ENCODE data around the gene PRKCE. TPM values are rescaled to one million over a fixed set of nuclear protein-coding genes. Genes with fewer than 3 reads are reported as not detected.
A peak's percentile ranks its signal among the peaks of the same experiment; 100 is the strongest.

Gene PRKCE
- total and polyA plus RNA-seq, 2 donors (not counting 1 experiment from before 2014, with no cell fraction given): 23.6 to 271 TPM

DNA sequence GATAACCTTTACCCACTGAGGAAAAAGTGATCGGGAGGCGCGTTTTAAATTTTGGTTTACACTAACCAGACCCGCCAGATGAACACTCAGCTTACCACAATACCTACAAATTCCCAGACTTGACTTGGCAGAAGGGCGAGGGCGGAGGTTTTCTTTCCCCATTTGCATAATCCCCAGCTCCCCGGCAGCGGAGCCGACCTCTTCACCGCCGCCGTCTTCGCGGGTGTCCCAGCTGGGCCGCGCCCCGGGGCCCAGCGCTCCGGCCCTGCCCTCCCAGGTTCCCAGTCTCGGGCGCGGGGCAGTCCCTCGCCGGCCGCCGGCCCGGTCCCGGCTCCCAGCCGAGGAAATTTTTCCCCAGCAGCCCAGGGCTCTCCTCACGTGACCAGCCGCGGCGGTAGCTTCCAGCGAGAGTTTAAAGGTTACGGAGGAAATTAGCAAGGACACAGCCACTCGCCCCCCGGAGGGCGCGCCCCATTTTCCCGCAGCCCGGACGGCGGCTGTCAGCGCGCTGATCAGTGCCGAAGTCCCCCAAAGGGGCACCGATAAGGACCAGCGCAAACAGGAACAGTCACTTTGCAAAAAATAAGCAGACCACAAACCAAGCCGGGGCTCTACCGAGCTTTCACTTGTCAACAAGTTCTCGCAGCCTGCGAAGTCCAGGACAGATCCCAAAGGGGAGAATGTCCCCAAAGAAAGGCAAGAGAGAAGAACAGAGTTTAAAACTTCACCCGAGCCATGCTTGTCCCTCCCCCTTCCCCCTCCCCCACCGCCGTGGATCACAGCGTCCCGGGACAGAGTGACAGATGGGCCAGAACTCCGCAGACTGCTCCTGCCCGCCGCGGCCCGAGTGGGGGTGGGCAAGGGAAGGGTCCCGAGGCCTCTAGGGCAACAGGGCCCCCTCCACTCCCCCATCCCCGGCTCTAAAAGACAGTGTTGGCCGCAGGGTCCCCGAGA, 1.3 kb upstream of the PRKCE start:
- TF ChIP-seq, protein P1, sequence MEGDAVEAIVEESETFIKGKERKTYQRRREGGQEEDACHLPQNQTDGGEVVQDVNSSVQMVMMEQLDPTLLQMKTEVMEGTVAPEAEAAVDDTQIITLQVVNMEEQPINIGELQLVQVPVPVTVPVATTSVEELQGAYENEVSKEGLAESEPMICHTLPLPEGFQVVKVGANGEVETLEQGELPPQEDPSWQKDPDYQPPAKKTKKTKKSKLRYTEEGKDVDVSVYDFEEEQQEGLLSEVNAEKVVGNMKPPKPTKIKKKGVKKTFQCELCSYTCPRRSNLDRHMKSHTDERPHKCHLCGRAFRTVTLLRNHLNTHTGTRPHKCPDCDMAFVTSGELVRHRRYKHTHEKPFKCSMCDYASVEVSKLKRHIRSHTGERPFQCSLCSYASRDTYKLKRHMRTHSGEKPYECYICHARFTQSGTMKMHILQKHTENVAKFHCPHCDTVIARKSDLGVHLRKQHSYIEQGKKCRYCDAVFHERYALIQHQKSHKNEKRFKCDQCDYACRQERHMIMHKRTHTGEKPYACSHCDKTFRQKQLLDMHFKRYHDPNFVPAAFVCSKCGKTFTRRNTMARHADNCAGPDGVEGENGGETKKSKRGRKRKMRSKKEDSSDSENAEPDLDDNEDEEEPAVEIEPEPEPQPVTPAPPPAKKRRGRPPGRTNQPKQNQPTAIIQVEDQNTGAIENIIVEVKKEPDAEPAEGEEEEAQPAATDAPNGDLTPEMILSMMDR (IDR thresholded peaks at IDR 0.05): no peak
- no peak for TF ChIP-seq EZH2 (IDR thresholded peaks at IDR 0.05; ENCODE audit: borderline replicate concordance, insufficient read depth, low read depth, low read length, poor library complexity, severe bottlenecking)
- Mint-ChIP-seq H3K4me1 (peaks cover 40% of the 10 kb centered on the region), H3K4me3 (peak overlapping the region; percentile 93), H3K27me3 (no peaks in the 10 kb centered on the region), H3K9me3 (ENCODE audit: insufficient read depth) (no peaks in the 10 kb centered on the region), H3K27ac (peak overlapping the region; percentile 92)
- Histone ChIP-seq H3K27me3 (replicated peaks in 1 of 4; ENCODE audit: control extremely low read depth in 1 of 4, control insufficient read depth in 3 of 4, insufficient read depth in 4 of 4, low read length in 3 of 4) (no peaks in the 10 kb centered on the region), H3K4me3 (ENCODE audit: control extremely low read depth in 1 of 5, extremely low read depth in 1 of 5, insufficient read depth in 1 of 5, low read depth in 2 of 5, low read length in 4 of 5) (peak overlapping the region; percentile 81 to 96 (median 91)), H3K27ac (ENCODE audit: low read length in 2 of 2) (peak overlapping the region; percentile 84 to 85), H3K4me2 (replicated peaks; ENCODE audit: low read depth, low read length, poor library complexity, severe bottlenecking) (peak overlapping the region; percentile 76), H3K4me1 (ENCODE audit: control insufficient read depth in 2 of 2, insufficient read depth in 2 of 2, low read length in 2 of 2) (peaks cover 25 to 43% of the 10 kb centered on the region in 2 donors), H4K20me1 (ENCODE audit: control insufficient read depth, insufficient read depth, low read length, poor library complexity, severe bottlenecking) (peaks cover 28% of the 10 kb centered on the region), H3K36me3 (replicated peaks in 1 of 2; ENCODE audit: control extremely low read depth in 1 of 2, control insufficient read depth in 1 of 2, extremely low read depth in 1 of 2, insufficient read depth in 2 of 2, low read length in 1 of 2) (no peaks in the 10 kb centered on the region), H3K79me2 (ENCODE audit: control insufficient read depth, insufficient read depth, low read length) (peaks cover 46% of the 10 kb centered on the region), H3K9ac (ENCODE audit: low read length) (peak overlapping the region; percentile 85), H2AFZ (ENCODE audit: insufficient read depth, low read depth, low read length, poor library complexity, severe bottlenecking) (peak overlapping the region; percentile 77), H3K9me3 (ENCODE audit: control extremely low read depth in 1 of 3, control insufficient read depth in 2 of 3, insufficient read depth in 1 of 3, low read length in 2 of 3) (no peaks in the 10 kb centered on the region)
- DNase-seq: peak; percentile 63
- 0% methylated on average over 60 of the region's 66 CpGs for WGBS (ENCODE audit: insufficient coverage)
- ChIA-PET POLR2A (interaction anchor here (0.7 to 5.1 kb wide), 8 partner anchors 11 to 240 kb away, joined by 3 to 89 read pairs (median 3); no protein-coding TSS in a partner anchor), CTCF (interaction anchor here (0.6 to 5.2 kb wide), 14 partner anchors 10 to 328 kb away, joined by 3 to 86 read pairs (median 3); no protein-coding TSS in a partner anchor)
- ATAC-seq (ENCODE audit: low read depth): peak; percentile 6
- intact Hi-C loops (cut with micrococcal nuclease): loop anchor here (1.0 to 5.0 kb wide), 3 partner anchors 83 to 237 kb away; no protein-coding TSS in a partner anchor
